Large intestine (tissue), 3 donors: ENCODE results near the gene TMCO5A. TPM values are rescaled to one million over a fixed set of nuclear protein-coding genes. Genes with fewer than 3 reads are reported as not detected.

Source experiments
- DNase-seq, 2 donors: peaks; one replicate each; pipeline versions ENCODE4 v3.0.0 to v3.0.0-alpha.2; 2013
- H3K27ac ChIP-seq: one replicate; pipeline ENCODE4 v1.5.1; 2013; ENCODE audit warnings: low read length
- H3K27me3 ChIP-seq: 2 replicates; pipeline ENCODE4 v1.6.1; 2013; ENCODE audit warnings: low read length; ENCODE audit not compliant: control insufficient read depth, insufficient read depth
- H3K36me3 ChIP-seq: 2 replicates; pipeline ENCODE4 v1.6.1; 2013; ENCODE audit warnings: low read length; ENCODE audit not compliant: control insufficient read depth, insufficient read depth
- H3K4me1 ChIP-seq: one replicate; pipeline ENCODE4 v1.6.1; 2013; ENCODE audit warnings: low read length; ENCODE audit not compliant: control insufficient read depth, insufficient read depth
- H3K4me3 ChIP-seq: one replicate; pipeline ENCODE4 v1.5.1; 2013; ENCODE audit warnings: low read length
- H3K9me3 ChIP-seq: one replicate; pipeline ENCODE4 v1.6.1; 2013; ENCODE audit warnings: mild to moderate bottlenecking, low read depth, low read length, moderate library complexity; ENCODE audit not compliant: control insufficient read depth
- WGBS: methylation state at CpG from one replicate; pipeline ENCODE4 v1.1.5; 2013; ENCODE audit warnings: low lambda C conversion rate; ENCODE audit not compliant: insufficient coverage; 5-methylcytosine and 5-hydroxymethylcytosine counted together
- polyA plus RNA-seq: library from polyadenylated mRNA; unstranded; fragments of 120-200 nt; gene quantifications from one replicate; pipeline ENCODE4 v1.2.1, GENCODE V29; 2013

Gene TMCO5A
- polyA plus RNA-seq, 1 donor = not detected

DNA sequence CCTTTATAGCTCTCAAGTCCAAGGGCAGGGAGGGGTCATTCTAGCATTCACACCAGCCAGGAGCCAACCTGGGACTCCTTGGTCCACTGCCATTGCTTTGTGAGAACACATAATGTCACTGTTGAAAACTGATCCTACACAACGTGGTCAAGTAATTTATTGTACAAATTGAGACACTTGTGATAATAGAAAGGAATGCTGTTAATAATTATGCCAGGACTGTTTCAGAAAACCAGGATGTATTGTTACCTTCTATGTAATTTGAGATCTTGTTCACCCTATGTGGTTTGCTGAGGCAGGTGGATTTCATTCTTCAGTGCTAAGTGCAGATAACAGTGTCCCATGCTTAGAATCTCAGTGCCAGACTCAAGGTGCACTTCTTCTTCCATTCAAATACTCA, 33.3 kb downstream of the TMCO5A start:
- Histone ChIP-seq H3K27ac (no peak overlapping the region), H3K4me1 (no peaks in the 10 kb centered on the region), H3K27me3 (no peaks in the 10 kb centered on the region), H3K9me3 (peaks cover 2% of the 10 kb centered on the region), H3K36me3 (no peaks in the 10 kb centered on the region), H3K4me3 (no peak overlapping the region)
- no peak for DNase-seq
- no CpG with 5 or more reads among the region's 1 CpG for WGBS

DNA sequence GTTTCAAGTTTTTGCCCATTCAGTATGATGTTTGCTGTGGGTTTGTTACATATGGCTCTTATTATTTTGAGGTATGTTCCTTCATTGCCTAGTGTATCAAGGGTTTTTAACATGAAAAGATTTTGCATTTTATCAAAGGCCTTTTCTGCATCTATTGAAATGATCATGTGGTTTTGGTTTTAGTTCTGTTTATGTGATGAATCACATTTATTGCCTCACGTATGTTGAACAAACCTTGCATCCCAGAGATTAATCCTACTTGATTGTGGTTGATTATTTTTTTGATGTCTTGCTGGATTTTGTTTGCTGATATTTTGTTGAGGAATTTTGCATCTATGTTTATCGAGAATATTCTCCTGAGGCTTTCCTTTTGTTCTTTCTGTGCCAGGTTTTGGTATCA, 39.4 kb downstream of the TMCO5A start:
- no peaks in the 10 kb centered on the region for H3K4me1 ChIP-seq
- no CpG with 5 or more reads among the region's 2 CpGs for WGBS
- no peaks in the 10 kb centered on the region for H3K36me3 ChIP-seq
- H3K27me3 ChIP-seq = no peaks in the 10 kb centered on the region
- DNase-seq = no peak
- H3K27ac ChIP-seq = no peak overlapping the region
- H3K4me3 ChIP-seq = no peak overlapping the region
- peaks cover 6% of the 10 kb centered on the region for H3K9me3 ChIP-seq

GRCh38 chr15:37978231-37978630, 43.8 kb downstream of the TMCO5A start:
- no CpG with 5 or more reads among the region's 4 CpGs for WGBS
- H3K9me3 ChIP-seq = no peaks in the 10 kb centered on the region
- H3K4me1 ChIP-seq = no peaks in the 10 kb centered on the region
- H3K4me3 ChIP-seq = no peak overlapping the region
- no peaks in the 10 kb centered on the region for H3K36me3 ChIP-seq
- H3K27me3 ChIP-seq = no peaks in the 10 kb centered on the region
- DNase-seq = no peak
- no peak overlapping the region for H3K27ac ChIP-seq

GRCh38 chr15:37979671-37980409, 45.4 kb downstream of the TMCO5A start:
- Histone ChIP-seq H3K36me3 (no peaks in the 10 kb centered on the region), H3K4me1 (no peaks in the 10 kb centered on the region), H3K4me3 (no peak overlapping the region), H3K27ac (no peak overlapping the region), H3K9me3 (no peaks in the 10 kb centered on the region), H3K27me3 (no peaks in the 10 kb centered on the region)
- no peak for DNase-seq
- no CpG with 5 or more reads among the region's 11 CpGs for WGBS

GRCh38 chr15:37981201-37981600, 46.8 kb downstream of the TMCO5A start:
- H3K4me3 ChIP-seq = no peak overlapping the region
- H3K27me3 ChIP-seq = no peaks in the 10 kb centered on the region
- no peak for DNase-seq
- 80% methylated on average over 1 of the region's 5 CpGs for whole genome bisulfite sequencing
- no peaks in the 10 kb centered on the region for H3K4me1 ChIP-seq
- no peaks in the 10 kb centered on the region for H3K9me3 ChIP-seq
- no peak overlapping the region for H3K27ac ChIP-seq
- no peaks in the 10 kb centered on the region for H3K36me3 ChIP-seq

DNA sequence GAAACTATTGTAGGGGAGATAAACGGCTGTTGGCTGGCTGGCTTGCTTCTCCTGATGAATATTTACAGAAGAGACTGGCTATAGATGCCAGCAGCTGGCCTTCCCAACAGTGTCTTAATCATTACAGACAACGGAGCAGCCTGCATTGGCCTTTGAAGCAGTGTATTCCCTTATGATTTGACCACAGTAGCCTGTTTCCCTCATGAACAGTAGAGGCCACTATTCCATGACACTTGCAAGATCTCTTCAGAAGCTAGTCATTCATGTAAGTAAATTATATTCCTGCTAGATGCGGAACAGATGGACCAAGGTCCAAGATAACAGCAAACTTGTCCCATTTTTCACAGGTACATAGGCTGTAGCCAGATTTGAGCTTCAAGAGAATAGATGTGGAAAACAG, 47.3 kb downstream of the TMCO5A start:
- Histone ChIP-seq H3K36me3 (no peaks in the 10 kb centered on the region), H3K4me3 (no peak overlapping the region), H3K27ac (no peak overlapping the region), H3K9me3 (no peaks in the 10 kb centered on the region), H3K27me3 (no peaks in the 10 kb centered on the region), H3K4me1 (no peaks in the 10 kb centered on the region)
- peak; percentile 19 to 32 for DNase-seq
- WGBS = 40% methylated on average over 1 of the region's 3 CpGs

GRCh38 chr15:37984368-37984767, 49.9 kb downstream of the TMCO5A start:
- Histone ChIP-seq H3K27ac (no peak overlapping the region), H3K36me3 (no peaks in the 10 kb centered on the region), H3K4me3 (no peak overlapping the region), H3K4me1 (no peaks in the 10 kb centered on the region), H3K27me3 (no peaks in the 10 kb centered on the region), H3K9me3 (no peaks in the 10 kb centered on the region)
- no peak for DNase-seq
- no CpG with 5 or more reads among the region's 1 CpG for WGBS

DNA sequence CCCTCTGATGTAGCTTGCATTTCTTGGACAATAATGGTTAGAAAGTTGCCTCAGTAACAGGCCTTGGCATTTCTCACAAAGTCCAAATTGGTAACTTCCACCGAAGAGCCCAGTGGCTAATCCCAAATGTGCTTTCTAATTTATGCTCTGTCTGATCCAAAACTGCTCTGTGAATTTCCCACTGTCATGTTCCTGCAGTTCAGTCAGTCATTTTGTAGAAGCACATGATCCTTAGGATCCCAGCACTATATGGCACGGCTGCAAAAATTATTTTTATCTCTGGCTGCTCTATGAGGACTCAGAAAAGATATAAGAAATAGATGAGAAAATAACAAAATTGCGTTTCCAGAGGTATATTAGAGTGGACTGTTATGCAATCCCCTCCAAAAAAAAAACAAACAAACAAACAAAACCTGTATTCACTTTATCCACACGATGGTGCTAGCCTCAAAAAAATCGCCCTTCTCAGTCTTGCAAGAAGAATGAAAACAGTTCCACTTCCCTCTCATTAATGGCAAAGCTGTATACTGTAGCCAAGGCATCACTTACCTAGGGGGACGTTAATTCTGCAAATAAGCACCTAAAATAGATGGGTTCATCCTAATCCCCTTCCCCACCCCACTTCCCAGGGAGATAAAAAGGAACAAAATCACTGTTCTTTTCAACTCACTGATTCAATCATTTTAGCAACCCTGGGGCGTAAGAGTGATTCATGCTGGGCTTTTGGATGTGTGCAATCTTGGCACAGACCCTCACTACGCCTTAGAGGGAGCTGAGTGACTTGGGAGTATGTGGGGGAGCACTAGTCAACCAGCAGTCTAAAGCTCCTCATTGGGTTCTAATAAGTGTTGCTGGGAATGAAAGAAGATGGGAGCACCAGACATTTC, 61.3 kb downstream of the TMCO5A start:
- peak; percentile 36 to 41 for DNase-seq
- H3K27me3 ChIP-seq = no peaks in the 10 kb centered on the region
- H3K36me3 ChIP-seq = no peaks in the 10 kb centered on the region
- H3K27ac ChIP-seq = no peak overlapping the region
- H3K9me3 ChIP-seq = no peaks in the 10 kb centered on the region
- H3K4me1 ChIP-seq = no peaks in the 10 kb centered on the region
- WGBS = no CpG with 5 or more reads among the region's 8 CpGs
- H3K4me3 ChIP-seq = no peak overlapping the region
